LoVo (cell line): Measurements from ENCODE around the gene CRB2.

Source experiments
- DNase-seq: peaks from one replicate; pipeline ENCODE4 v3.0.0-alpha.2; 2016; ENCODE audit warnings: low spot score

CRB2 gene

GRCh38 chr9:123406691-123407216 is 50.8 kb downstream of the CRB2 start:
- no peak for DNase-seq

GRCh38 chr9:123407217-123407851 is 51.3 kb downstream of the CRB2 start:
- DNase-seq: no peak

DNA sequence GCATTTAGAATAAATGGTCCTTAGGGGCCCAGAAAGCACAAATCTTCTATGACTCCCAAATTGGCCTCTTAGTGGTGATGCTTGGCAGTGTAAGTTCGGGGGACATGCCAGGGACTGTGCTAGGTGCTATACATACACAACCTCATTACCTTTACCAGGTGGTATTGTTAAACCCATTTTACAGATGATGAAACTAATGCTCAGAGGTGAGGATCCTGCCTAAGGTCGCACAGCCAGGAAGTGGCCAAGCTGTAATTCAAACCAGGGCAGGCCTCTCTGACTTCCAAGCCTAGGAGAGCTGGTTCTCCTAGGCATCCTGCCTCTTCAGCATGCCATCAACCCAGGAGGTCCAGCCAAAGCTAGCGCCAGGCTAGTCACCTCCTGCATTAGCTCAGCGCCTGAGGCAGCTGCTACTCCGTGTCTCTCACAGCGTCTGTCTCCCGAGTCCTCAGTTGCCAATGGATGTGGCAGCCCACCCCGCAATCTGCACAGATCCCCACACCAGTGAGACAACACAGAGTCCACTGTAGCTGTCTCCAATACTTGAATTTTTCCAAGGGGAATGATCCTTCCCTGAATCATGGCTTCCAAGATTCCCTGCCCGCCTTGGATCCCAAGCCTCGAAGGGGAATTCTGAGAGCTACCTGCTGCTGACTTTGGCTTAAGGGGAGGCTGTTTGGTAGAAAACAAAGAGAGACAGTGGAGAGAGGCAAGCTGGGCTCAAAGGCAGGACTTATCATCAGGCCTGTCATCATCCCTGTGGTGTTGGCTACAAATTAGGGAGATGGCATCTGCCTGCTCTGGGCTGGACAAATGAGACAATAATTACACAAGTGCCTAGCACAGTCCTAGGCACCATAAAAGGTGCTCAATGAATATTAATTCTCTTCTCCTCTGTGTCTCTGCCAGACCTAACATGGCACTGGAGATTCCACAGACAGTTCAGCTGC is 52.6 kb downstream of the CRB2 start:
- no peak for DNase-seq

DNA sequence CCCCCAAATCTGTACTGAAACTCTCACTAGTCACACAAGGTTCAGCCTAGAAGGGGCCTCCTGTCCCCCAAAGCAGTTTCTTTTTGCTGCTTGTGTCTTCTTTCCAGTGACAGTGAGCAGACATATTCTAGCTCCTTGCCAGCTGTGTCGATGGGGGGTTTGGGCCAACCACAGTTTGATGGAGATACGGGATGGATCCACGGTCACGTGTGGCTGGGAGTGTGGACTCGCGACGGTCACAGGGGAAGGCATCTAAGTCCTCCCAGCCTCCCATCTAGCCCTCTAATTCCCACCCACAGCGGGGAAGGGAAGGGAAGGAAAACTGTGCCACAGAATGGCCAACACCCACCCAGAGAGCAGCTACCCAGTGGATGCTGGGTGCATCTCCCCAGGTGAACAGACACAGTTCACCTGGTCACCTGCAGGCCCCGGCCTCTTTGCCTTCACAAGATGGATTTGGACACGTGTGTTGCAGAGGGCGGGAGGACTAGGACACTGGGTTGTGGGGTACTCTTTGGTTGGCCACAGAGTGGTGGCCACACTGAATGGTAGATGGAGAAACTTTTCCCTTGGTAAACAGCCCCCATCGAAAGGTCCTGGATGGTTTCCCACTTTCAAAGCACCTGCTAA is 54.4 kb downstream of the CRB2 start:
- no peak for DNase-seq

- DNase-seq: no peak
Observed at GRCh38 chr9:123411191-123411590, 55.2 kb downstream of the CRB2 start.

- no peak for DNase-seq
Observed at GRCh38 chr9:123411636-123412035, 55.6 kb downstream of the CRB2 start.

DNA sequence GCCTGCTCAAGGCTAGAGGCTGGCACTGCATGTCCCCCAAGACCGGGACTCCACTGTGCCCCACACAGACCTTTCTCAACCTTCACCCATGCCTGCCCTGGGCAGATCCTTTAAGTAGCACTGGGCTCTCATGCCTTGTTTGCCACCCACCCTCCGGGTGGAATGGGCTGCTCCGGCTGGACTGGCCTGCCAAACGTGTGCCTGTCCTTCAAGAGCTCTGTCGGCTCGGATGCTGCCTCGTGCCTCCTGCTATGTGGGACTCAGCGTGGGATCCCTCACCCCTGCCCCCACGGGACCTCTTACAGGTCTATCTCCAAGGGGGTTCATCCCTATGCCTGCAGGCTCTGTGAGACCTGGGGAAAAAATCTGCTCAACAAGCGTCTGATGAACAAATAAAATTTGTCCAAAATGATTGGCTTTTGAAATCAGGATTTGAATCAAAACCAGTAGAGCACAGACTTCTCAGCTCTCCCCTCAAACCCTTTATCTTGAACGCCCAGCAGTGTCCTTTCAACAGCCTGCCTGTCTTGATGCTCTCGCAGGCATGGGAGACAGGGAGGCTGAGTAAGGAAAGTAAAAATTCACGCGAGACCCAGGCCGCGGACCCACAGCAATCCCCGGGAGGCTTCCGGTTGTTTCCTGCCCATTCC is 56.3 kb downstream of the CRB2 start:
- no peak for DNase-seq

- DNase-seq: no peak
Observed at GRCh38 chr9:123414204-123414603, 58.2 kb downstream of the CRB2 start.

DNA sequence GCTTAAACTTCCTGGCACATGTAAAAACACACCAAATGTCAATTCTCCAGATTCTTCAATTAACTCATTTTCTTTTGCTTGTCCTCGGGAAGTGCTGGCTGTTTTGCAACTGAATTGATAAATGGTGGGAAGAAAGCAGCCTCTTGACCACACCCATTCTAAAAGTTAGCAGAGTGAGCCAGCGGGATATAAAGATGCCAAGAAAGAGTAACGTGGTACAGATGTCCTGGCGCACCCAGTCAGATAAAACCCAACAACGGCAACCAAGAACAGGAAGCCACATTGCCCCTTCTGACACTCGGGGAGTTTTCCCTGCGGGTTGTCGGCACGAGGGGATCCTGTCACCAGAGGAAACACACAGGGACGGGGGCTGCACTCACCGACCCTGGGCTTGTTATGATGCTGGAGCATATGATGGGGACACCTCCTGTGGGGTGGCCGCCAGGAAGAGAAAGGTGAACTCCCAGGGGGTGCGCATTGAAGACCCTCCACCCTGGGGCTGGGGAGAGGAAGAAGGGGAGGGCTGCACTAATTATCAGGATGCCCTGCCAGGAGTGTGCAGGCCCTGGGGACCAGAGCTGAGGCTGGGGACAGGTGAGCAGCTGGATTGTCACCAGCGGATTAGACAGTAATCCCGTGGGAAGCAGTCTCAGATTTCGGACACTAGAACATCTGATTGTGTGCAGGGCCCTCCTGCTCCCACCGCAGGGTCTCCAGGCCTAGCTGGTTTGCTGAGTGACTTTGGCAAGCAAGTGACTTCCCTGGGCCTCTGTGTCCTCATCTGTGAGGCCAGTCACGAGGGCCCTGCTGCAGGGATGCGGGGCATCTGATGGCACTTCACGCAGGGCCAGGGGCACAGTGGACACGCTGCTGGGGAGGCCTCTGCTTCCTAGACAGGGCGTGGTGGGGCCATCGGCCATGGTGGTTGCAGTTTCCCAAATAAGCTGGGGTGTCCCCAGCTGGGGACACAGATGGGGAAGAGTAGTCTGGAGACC is 59.2 kb downstream of the CRB2 start:
- DNase-seq: no peak

DNA sequence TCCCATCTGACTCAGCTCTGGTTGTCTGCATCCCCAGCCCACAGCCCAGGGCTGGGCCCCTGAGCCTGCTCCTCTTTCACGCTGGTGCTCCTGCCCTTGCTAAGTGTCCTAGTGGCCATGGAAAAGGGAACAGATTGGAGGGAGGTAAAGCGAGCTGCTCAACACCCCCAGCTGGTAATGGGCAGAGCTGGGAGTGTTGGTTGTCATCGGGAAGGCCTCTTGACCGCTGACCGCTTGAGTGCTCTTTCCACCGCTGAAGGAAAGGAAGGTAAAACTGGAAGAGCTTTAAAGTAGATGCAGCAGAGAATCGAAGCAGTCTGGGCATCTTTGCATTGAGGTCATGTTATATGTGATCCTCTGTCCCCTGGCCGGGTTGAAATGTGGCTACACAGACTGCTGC is 60.2 kb downstream of the CRB2 start:
- no peak for DNase-seq

GRCh38 chr9:123417289-123418051 is 61.5 kb downstream of the CRB2 start:
- no peak for DNase-seq

DNA sequence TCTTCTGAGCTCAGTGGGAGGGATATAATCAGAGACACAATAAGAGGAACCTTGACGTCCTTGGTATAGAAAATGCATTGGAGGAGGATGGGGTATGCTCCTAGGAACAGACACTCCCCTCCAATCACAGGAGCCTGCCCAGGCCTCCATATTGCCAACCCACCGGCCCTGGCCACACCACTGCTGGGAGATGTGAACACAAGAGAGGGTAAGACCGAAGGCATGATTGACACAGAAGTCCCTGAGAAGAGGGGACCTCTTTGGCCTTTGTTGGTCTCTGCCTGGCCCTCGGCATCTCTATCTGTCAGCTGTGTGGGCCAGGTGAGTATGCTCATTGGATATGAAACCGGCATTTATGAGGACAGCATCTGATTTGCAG is 62.0 kb downstream of the CRB2 start:
- no peak for DNase-seq

DNA sequence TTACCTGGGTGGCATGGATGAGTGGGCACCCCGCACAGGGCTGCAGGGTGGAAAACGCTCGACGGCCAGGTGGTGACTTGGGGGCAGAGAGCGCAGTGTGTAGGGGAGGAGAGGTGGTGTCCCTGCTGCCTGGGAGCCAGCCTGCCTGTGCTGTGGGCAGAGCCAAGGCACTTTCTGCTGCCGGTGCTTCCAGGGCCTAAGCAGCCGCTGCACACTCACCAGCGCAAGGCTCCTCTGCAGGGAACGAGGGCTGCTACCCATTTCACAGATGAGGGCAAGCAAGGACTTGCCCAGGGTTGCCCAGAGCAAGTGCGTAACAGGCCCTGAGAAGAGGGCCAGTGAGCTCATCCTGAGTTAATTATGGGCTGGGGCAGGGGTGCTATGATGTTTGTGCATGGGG is 62.5 kb downstream of the CRB2 start:
- no peak for DNase-seq

DNA sequence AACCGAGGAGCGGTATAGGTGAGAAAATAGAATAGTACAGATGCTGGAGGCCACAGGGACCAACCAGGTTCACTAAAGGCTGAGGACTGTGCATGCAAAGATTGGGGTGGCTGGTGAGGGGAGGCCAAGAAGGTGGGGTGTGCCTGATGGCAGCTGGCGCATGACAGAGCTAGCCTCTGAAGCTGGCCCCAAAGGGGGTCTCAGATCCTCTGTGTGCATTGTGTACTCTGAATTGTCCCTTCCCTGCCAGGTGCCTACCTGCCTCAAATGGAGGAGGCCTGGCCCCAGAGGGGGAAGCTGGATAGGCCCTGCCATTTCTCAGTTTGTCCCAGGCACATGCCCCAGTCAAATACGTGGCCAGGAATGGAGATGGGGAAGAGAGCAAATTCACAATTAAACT is 63.1 kb downstream of the CRB2 start:
- no peak for DNase-seq

DNA sequence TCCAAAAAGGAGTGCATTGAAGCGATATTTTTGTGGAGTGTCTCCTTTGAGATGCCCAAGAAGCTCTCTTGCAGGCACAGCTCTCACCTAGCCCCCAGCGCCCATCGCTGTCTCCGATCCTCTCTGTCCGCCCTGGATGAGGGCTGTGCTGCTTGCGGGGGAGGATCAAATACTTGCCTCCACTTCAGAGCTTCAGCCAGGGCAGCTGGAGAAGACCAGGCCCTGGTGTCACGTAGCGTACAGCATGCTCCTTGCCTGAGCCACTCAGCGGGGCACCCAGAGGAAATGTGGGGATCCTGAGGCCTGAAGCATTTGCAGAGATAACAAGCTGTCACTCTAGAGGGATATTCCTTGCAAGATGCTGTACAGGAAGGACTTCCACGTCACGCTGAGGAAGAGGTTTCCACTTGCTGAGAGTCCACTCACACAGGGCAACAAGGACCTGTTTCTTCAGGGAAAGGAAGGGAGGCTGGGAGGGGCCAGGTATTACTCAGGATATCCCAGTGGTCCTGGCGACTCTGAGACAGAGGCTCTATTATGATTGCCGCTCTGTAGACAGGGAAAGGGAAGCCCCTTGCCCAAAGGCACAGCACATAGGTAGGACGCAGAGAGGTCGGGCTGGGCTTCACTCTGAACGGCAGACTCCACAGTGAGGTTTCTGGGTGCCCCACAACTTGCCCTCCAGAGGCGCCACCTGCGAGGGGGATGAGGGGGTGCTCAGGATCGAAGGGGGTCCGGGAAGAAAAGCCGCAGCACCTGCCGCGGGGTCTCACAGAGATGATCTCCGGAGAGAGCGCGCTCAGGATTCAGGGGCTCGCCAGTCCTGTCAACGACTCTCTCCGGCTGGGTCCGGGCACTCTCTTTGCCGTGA is 64.0 kb downstream of the CRB2 start:
- no peak for DNase-seq

DNA sequence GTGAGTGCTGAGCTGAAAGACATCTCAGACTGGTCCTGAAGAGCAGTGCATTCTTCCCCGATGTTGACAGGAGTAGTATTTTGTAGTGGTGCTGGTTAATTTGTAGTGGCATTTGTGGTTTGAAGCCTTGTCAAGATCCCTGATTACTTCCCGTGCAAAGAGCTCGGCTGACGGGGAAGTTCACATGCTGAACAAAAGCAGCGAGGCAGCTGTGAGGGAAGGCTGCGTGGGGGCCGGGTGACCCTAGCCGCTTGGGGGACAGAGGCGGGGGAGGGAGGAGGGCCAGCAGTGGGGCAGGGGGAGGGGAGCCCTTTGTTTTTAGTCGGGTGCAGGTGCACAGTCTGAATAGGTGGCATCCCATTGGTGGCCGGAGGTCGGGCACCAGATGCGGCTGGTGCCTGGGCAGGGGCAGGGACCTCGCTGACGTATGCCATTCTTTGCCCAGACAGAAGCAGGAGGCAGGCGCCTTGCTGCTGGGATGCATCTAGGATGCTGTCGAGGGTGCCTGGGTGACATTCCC is 64.7 kb downstream of the CRB2 start:
- DNase-seq: no peak

DNA sequence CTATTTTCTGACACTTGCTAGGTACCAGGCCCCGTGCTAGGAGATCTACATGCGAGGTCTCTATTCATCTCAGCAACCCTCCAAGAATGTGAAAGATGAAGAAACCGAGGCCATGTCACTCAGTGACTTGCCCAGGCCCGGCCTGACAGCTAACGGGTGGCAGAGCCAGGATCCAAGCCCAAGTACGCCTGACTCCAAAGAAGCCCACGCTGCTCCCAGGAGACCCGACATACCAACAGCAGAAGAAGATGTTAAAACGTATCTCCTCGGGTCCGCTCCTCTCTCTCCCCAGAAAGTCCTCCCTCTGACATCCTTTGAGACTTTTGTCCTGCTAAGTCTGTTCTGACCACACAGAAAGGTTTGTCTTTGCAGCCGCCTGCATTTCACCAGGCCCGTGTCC is 65.2 kb downstream of the CRB2 start:
- no peak for DNase-seq

GRCh38 chr9:123421801-123422455 is 65.9 kb downstream of the CRB2 start:
- no peak for DNase-seq
